Measurements from ENCODE around the gene DHX38.

Gene DHX38

GRCh38 chr16:72108353-72109102, 14.9 kb downstream of the DHX38 start:
- TF ChIP-seq, protein P1, sequence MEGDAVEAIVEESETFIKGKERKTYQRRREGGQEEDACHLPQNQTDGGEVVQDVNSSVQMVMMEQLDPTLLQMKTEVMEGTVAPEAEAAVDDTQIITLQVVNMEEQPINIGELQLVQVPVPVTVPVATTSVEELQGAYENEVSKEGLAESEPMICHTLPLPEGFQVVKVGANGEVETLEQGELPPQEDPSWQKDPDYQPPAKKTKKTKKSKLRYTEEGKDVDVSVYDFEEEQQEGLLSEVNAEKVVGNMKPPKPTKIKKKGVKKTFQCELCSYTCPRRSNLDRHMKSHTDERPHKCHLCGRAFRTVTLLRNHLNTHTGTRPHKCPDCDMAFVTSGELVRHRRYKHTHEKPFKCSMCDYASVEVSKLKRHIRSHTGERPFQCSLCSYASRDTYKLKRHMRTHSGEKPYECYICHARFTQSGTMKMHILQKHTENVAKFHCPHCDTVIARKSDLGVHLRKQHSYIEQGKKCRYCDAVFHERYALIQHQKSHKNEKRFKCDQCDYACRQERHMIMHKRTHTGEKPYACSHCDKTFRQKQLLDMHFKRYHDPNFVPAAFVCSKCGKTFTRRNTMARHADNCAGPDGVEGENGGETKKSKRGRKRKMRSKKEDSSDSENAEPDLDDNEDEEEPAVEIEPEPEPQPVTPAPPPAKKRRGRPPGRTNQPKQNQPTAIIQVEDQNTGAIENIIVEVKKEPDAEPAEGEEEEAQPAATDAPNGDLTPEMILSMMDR (IDR thresholded peaks at IDR 0.05; ENCODE audit: low read depth, low read length), result no peak
- peaks cover 95% of the 10 kb centered on the region for H3K36me3 ChIP-seq
- H3K4me3 ChIP-seq (ENCODE audit: low read depth, low read length), result no peak overlapping the region
- no peak for DNase-seq
- no peaks in the 10 kb centered on the region for H3K9me3 ChIP-seq
- H3K4me1 ChIP-seq, result no peaks in the 10 kb centered on the region
- H3K27me3 ChIP-seq, result no peaks in the 10 kb centered on the region

GRCh38 chr16:72109300-72109699, 15.7 kb downstream of the DHX38 start:
- no peaks in the 10 kb centered on the region for H3K4me1 ChIP-seq
- peaks cover 87% of the 10 kb centered on the region for H3K36me3 ChIP-seq
- H3K4me3 ChIP-seq (ENCODE audit: low read depth, low read length), result no peak overlapping the region
- TF ChIP-seq, protein P1 (IDR thresholded peaks at IDR 0.05; ENCODE audit: low read depth, low read length), result no peak
- DNase-seq, result no peak
- no peaks in the 10 kb centered on the region for H3K27me3 ChIP-seq
- no peaks in the 10 kb centered on the region for H3K9me3 ChIP-seq

DNA sequence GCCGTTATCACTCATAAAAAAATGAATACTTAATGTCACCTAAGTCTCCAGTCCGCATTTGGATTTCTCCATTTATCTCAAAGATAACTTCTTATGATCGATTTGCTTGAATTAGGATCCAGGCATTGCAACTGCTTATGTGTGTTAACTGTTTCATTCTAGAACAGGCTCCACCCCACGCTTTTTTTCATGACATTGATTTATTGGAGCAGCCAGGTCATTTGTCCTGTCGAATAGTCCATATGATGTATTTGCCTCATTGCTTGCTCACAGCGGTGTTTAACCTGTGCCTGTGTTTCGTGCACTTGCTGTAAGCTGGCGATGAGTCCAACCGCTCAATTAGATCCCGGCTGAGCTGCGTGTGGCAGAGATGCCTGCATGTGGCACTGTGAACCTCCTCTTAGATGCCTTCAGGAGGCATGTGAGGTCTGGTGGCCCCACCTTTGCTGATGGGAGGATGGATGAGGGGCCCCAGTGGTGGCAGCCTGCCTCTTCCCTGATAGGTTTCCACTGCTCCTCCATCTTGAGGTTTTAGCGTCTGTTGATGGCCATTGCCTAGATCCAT, 16.4 kb downstream of the DHX38 start:
- H3K9me3 ChIP-seq, result no peaks in the 10 kb centered on the region
- no peak for DNase-seq
- no peaks in the 10 kb centered on the region for H3K4me1 ChIP-seq
- H3K27me3 ChIP-seq, result no peaks in the 10 kb centered on the region
- TF ChIP-seq, protein P1 (IDR thresholded peaks at IDR 0.05; ENCODE audit: low read depth, low read length), result no peak
- peaks cover 80% of the 10 kb centered on the region for H3K36me3 ChIP-seq
- H3K4me3 ChIP-seq (ENCODE audit: low read depth, low read length), result no peak overlapping the region

GRCh38 chr16:72110662-72111615, 17.3 kb downstream of the DHX38 start:
- TF ChIP-seq, protein P1 (IDR thresholded peaks at IDR 0.05; ENCODE audit: low read depth, low read length), result no peak
- H3K4me1 ChIP-seq, result no peaks in the 10 kb centered on the region
- peaks cover 71% of the 10 kb centered on the region for H3K36me3 ChIP-seq
- no peak overlapping the region for H3K4me3 ChIP-seq (ENCODE audit: low read depth, low read length)
- no peaks in the 10 kb centered on the region for H3K9me3 ChIP-seq
- H3K27me3 ChIP-seq, result no peaks in the 10 kb centered on the region
- DNase-seq, result no peak

- Histone ChIP-seq H3K36me3 (peaks cover 62% of the 10 kb centered on the region), H3K4me3 (ENCODE audit: low read depth, low read length) (no peak overlapping the region), H3K4me1 (no peaks in the 10 kb centered on the region), H3K27me3 (no peaks in the 10 kb centered on the region), H3K9me3 (no peaks in the 10 kb centered on the region)
- TF ChIP-seq, protein P1 (IDR thresholded peaks at IDR 0.05; ENCODE audit: low read depth, low read length), result no peak
- DNase-seq, result no peak
Measured at GRCh38 chr16:72111657-72112451, 18.2 kb downstream of the DHX38 start.

Measured in BE2C (cell line).